ENCODE measurements around the gene CCR4.

CCR4 gene

DNA sequence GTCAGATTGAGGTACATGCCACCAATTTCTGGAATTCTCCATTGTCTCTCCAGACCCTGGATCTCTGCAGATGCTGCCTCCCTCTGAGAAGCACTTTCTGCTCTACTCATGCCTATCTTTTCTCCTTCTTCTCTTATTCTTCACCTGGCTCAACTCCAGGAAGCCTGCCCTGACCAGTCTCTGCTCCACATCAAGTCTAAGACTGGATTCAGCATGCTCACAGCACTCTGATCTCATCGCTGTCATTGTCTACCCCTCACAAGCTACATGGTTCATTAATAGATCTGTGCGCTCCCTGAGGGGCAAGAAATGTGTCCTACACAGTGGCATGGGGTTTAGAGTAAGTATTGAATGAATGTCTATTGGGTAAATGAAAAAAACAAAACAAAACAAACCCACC, 38.7 kb downstream of the CCR4 start:
- no peak for DNase-seq

DNA sequence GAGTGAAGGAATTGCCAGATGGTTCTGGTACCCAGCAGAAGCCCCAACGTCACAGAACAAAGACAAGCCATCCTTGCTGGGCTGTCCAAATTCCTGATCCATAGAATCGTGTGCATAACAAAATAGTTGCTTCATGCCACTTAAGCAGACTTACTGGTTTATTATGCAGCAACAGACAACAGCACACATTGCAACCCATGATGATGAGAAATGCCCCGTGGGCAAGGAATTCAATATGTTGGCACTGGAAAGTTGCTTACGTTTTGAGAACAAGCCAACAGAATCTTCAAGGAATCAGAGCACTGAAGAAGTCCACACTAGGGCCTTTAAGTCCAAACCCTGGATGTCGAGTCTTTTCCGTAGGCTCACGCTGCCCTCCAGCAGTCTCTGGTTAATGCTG, 40.3 kb downstream of the CCR4 start:
- no peak for DNase-seq

DNA sequence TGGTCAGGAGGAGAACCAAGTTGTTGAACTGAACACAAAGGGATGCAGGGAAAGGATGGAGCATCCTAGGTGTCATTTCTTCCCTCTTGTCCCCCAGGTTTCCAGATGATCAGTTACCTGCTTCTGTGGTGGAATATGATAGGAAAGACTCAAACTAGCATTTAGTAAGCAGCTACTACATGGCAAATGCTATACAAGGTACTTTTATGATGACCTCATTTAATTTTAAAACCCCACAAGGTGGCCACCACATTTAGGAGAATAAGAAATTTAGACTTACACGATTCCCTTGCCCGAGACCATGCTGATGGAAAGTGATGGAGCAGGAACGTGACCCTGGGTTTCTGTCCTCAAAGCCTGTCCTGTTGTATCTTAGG, 40.9 kb downstream of the CCR4 start:
- no peak for DNase-seq

DNA sequence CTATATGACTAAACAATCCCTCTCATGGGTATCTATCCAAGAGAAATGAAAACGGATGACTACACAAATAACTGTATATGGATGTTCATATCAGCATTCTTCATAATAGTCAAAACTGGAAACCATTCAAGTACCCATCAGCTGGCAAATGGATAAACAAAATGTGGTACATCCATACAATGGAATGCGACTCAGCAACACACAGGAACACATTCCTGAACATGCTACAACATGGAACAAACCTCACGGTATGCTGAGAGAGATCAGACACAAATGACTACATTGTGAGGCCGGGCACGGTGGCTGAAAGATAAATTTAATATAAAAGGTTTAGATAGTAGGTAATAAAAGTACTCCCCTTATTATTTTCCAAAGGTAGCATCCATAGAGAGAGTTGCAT, 42.6 kb downstream of the CCR4 start:
- no peak for DNase-seq

DNA sequence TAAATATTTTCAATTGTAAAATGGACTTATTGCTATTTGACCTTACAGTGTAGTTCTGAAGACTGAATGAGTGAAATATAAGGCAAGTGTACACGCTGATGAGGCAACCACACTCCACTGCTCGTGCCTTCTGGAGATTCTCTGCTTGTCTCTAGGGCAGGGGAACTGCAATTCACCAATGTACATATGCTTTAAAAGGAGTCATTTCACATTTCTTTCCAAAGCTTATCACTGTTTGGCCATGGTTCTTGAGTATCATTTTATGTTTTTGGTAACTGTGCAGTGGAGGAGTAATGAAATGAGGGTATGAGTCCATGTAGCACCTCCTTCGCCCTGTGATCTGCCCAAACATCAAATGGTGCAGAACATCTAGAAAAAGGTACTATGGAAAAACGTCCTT, 43.7 kb downstream of the CCR4 start:
- DNase-seq = no peak

DNA sequence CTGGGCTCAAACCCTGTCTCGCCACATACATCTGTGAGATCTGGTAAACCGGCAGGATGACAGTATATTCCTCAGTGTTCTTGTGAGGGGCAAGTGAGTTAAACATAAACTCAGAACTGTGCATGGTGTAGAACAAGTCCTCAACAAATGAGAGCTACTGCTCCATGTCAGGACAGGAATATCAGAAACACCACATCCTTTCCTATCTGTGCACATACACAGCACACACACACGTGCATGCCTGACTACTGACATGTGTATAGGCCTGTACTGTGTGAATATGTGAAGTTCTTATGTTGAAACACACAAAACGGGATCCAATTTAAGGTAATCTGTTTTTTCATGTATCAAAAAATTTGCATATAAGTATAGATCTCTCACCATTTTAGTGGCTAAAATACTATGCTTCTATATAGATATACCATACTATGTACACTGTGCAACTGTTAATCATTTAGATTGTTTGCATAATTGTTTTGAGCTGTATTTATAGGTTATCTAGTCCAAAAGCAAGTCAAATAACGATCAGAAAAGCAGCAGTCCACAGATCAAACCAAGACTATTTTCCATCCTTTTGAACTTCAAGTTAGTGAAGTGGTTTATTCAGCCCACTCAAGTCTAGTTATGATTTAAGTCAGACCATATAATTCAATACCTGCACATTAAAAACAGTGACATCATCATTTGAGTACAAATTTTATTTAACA, 44.8 kb downstream of the CCR4 start:
- DNase-seq = no peak

DNA sequence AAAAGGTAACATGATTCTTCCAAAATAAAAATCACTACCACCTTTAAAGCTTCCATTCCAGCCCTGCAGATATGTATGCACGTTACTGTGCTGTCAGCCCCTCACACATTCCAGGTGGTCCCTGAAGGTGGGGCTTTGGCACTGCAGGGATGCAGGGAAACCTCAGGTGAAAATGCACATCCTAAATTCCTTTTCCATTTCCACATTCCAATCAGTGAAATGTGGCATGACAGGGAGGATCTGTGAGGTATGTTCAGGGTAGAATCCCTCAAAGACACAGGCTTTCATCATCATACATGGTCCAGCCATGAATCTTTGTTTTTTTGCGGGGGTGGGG, 45.3 kb downstream of the CCR4 start:
- DNase-seq = no peak

DNA sequence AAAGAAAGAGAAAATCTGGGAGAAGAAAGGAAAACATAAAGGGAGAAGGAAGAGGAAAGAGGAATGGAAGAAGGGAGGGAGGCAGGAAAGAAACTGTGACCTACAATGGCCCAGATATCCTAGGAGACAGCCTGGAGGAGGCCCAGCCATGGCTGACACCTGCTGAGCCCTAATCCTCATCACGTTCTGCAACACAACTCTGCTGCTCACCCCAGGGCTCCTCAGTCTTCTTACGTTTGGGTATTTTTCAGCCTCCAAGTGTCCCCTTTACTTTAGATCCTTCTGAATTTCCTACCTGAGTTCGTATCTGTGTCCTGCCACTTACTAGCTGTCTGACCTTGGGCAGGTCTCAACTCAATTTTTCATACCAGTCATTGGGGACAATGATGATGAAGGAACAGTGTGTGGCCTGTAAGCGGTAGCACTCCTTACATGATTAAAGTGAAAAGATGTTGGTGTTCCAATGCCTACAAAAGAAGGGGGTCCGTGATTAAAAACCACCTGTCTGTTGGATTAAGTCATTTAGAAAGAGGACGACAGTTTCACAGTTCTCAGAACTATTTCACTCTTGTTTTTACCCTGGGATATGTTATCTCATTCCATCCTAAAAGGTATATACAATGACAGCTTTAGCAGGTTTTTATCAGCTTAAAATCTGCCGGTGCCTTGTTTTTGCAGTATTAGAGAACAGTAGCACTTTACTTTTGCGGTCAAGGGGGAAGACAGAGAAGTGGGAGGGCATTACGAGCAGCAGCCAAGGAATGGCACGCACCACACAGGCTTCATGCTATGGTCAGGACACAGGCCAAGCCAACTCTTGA, 47.4 kb downstream of the CCR4 start:
- no peak for DNase-seq

DNA sequence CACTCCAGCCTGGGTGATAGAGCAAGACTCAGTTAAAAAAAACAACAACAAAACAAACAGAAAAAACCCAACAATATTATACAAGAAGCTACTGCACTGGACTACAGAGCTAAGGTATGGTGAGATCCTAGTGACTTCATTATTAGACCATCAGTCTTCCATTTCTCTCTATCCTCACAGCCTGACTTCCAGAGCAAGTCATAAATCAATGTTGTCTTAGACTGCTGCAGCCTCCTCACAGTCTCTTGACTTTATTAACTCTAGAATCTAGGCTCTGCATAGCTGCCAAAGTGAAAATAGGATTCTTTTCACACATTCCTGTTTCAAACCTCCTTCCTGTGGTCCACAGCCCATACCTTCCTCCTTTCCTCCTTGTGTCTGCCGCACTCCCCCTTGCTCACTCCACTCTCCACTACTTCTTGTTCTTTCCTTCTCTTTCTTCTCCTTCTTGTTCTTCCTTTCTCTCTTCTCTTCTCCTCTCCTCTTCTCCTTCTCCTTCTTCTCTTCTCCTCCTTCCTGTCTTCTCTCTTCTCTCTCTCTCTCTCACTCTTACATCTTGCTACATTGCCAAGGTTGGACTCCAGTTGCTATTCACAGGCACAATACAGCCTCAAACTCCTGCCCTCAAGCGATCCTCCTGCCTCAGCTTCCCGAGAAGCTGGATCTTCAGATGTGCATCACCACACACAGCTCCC, 49.4 kb downstream of the CCR4 start:
- DNase-seq = no peak

DNA sequence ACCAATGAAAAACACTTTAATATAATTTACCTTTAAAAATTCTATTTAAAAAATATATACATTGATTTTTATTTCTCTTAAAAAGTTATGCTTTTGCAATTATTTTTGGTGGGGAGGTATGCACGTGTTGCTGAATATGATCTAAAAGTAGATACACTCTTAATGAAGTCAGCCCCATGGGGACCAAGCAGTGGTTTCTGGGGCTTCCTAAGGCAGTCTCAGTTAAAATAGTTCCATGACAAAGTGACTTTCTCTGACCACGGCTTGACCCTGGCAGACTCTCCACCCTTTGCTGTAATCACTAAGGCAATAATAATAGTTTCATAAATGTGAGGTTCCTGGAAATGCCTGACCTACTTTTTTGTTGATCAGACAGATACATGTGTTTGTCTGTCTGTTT, 50.4 kb downstream of the CCR4 start:
- no peak for DNase-seq

DNA sequence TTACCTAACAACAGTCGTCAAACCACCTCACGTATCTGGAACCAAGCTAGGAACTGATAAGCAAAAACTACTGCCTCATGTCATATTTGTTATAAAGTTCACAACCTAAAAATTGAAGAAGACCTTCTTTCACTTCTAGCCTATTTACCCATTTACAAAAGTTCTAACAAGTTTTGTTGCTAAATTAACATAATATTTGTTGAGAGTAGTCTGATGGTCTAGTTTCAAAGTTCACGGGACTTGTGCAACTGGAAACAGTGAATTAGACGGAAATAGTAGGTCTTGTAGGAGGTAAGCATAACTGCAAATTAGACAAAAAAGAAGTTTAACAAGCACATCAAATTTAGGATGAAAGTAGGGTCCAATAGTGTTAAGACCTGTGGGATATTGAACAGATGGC, 51.9 kb downstream of the CCR4 start:
- DNase-seq = no peak

DNA sequence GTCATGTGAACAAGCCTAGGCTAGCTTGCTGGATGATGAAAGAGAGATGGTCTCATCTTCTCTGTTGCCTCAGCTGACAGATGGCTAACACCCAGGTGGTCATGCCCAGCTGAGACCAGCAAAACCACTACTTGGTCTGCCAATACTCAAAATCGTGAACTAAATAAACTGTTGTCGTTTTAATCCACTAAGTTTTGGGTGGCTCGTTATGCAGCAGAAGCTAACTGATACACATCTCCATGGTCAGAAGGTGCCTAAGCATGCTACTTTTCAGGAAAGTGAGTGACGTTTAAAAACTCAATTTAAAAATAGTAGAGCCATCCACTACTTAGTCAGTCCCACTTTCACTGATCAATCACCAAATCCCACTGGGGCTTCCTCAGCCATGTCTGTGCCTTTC, 52.8 kb downstream of the CCR4 start:
- DNase-seq = no peak

DNA sequence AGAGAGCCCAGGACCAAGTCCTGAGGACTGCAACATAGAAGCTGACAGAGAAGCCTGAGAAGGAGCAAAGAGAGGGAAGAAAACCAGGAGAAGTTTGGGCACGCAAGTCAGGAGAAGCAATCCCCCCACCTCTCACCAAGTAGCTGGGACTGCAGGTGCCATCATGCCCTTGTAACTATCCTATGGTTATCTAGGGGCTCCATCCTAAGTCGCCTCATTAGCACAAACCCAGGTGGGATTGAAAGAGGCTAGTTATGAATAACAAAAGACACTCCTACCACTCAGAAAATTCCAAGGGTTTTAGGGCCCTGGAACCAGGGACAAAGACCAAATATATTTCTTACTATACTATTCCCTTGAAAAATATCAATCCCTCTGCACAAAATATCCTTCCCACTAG, 53.5 kb downstream of the CCR4 start:
- DNase-seq = no peak

All from activated naive CD4-positive, alpha-beta T cell (primary cell).